Left ventricle myocardium inferior (tissue), 1 donor: ENCODE results near the gene JAM3. TPM values are rescaled to one million over a fixed set of nuclear protein-coding genes. Genes with fewer than 3 reads are reported as not detected.

Experiments used
- DNase-seq: peaks from one replicate; pipeline ENCODE4 v3.0.0-alpha.2; 2020
- H3K27ac ChIP-seq: fragments of 200-600 bp; replicated peaks from 2 replicates; pipeline ENCODE4 v1.8.0; 2021
- H3K27me3 ChIP-seq: fragments of 200-600 bp; 2 replicates; pipeline ENCODE4 v1.8.0; 2021; ENCODE audit warnings: low read depth
- H3K36me3 ChIP-seq: fragments of 200-600 bp; 2 replicates; pipeline ENCODE4 v1.8.0; 2021
- H3K4me1 ChIP-seq: fragments of 200-600 bp; 2 replicates; pipeline ENCODE4 v1.8.0; 2021
- H3K4me3 ChIP-seq: fragments of 200-600 bp; 2 replicates; pipeline ENCODE4 v1.8.0; 2021; ENCODE audit warnings: mild to moderate bottlenecking, moderate library complexity
- H3K9me3 ChIP-seq: fragments of 200-600 bp; replicated peaks from 2 replicates; pipeline ENCODE4 v1.8.0; 2021
- intact Hi-C: fragments of 100-400 bp; cut with micrococcal nuclease; formaldehyde crosslinking; loops from one replicate; pipeline ENCODE4 v1.11.0; 2022
- total RNA-seq: library from RNA; stranded (reverse); fragmentation: NEBNext Ultra II Directional; extraction: Animal tissue kit (Norgen Biotek cat#: 25700); gene quantifications from one replicate; pipeline ENCODE4 v1.2.1, GENCODE V29; 2021
- TF ChIP-seq, protein P1 (sequence below): fragments of 200-600 bp; IDR thresholded peaks from 2 replicates; pipeline ENCODE4 v1.8.0; 2021; ENCODE audit warnings: antibody characterized with exemption, mild to moderate bottlenecking, borderline replicate concordance
- donor health status: DM: no; HTN: yes; CAD: no; lungs with severe emphysema.

The JAM3 gene
- total RNA-seq, 1 donor from 2014 or later: 36.2 TPM

DNA sequence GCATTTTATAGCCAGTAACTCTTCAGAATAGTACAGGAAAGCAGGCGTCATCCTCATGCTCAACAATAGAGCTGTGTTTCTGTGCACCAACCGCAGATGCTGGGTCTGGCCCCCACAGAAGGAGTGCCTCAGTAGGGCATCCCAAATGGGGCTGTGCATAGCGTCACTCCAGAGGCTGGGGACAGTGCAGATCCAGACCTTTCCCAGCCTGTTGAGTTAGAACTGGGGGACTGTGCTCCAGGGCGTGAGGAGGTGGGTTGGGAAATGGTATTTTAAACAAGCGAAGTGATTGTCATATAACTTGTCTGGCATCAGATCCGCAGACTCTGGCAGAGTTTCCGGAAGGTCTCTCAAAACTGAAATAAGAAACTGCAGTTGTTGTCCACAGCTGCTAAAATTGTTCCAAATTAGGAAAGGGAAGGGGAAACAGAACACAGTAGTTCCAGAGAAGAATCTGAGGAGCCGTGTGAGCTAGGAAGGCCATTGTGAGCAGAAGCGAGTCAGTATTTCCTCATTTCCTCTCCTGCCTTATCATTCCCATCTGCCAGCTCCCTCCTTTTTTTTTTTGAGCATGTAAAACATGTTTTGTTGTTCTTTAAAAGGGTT is 52.2 kb downstream of the JAM3 start:
- no peaks in the 10 kb centered on the region for H3K36me3 ChIP-seq
- no peaks in the 10 kb centered on the region for H3K9me3 ChIP-seq
- TF ChIP-seq, protein P1, sequence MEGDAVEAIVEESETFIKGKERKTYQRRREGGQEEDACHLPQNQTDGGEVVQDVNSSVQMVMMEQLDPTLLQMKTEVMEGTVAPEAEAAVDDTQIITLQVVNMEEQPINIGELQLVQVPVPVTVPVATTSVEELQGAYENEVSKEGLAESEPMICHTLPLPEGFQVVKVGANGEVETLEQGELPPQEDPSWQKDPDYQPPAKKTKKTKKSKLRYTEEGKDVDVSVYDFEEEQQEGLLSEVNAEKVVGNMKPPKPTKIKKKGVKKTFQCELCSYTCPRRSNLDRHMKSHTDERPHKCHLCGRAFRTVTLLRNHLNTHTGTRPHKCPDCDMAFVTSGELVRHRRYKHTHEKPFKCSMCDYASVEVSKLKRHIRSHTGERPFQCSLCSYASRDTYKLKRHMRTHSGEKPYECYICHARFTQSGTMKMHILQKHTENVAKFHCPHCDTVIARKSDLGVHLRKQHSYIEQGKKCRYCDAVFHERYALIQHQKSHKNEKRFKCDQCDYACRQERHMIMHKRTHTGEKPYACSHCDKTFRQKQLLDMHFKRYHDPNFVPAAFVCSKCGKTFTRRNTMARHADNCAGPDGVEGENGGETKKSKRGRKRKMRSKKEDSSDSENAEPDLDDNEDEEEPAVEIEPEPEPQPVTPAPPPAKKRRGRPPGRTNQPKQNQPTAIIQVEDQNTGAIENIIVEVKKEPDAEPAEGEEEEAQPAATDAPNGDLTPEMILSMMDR: no peak
- intact Hi-C loops: no loop called here
- peaks cover 92% of the 10 kb centered on the region for H3K4me1 ChIP-seq
- DNase-seq: peak; percentile 30
- H3K4me3 ChIP-seq: peak overlapping the region; percentile 53
- H3K27ac ChIP-seq: peak overlapping the region; percentile 92
- H3K27me3 ChIP-seq: no peaks in the 10 kb centered on the region

DNA sequence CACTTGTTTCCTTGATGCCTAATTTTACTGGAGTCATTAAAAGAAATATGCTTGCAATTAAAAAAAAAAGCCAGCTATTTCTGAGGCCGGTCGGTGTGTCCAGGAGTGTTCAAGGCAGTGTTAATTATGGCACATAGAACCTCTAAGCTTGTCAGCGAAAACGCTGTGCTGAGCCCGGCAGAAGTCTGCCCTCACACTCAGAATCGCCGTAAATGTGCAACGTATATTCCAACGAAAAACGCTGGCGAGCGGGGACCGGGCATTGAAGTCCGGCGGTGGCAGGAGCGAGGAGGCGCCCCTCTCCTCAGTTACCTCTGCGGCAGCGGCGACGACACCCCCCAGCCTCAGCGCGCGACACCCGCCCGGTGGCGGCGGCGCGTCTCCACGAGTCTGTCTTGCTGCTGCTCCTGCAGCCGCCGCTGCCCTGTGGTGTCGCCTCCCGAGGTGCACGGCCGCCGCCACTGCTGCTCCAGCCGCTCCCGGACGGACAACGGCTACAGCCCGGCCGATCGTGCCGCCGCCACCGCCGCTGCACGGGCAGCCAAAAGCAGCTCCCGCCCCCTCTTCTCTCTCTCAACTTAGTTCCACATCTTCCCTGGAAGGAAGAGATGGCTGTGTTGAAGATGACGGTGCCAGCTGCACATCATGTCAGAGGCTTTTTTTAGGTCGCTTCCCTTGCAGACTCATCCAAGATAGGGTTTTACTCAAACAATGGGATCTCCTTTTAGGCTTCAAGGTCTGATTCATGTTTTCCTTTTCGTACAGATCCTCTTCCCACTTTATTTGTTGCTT is 56.0 kb downstream of the JAM3 start:
- Histone ChIP-seq H3K27me3 (no peaks in the 10 kb centered on the region), H3K9me3 (no peaks in the 10 kb centered on the region), H3K27ac (peak overlapping the region; percentile 92), H3K4me3 (peak overlapping the region; percentile 71), H3K36me3 (no peaks in the 10 kb centered on the region), H3K4me1 (peaks cover 71% of the 10 kb centered on the region)
- TF ChIP-seq, protein P1: peak; percentile 33
- intact Hi-C loops: no loop called here
- peak; percentile 62 for DNase-seq

DNA sequence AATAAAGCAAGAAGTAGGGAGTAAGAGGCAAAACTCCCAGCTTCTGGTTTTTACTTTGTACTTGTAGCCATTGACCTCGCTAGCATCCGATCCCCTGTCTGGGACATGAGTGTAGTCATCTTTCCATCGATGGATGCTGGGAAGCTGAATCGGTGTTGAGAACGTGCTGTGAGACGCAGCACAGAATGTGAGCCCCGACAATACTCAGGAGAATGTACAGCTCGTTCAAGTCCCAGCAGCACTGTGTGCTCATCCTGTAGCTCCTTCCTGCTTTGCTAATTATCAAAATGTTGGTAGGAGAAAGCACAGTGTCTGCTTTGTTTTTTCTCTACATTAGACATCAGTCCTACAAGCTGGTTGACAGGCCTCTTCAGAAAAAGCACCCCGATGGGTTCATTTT is 56.6 kb downstream of the JAM3 start:
- peak overlapping the region; percentile 92 for H3K27ac ChIP-seq
- no peaks in the 10 kb centered on the region for H3K9me3 ChIP-seq
- no peaks in the 10 kb centered on the region for H3K27me3 ChIP-seq
- peak overlapping the region; percentile 71 for H3K4me3 ChIP-seq
- no peak for DNase-seq
- no peaks in the 10 kb centered on the region for H3K36me3 ChIP-seq
- intact Hi-C loops: no loop called here
- TF ChIP-seq, protein P1: no peak
- peaks cover 65% of the 10 kb centered on the region for H3K4me1 ChIP-seq

DNA sequence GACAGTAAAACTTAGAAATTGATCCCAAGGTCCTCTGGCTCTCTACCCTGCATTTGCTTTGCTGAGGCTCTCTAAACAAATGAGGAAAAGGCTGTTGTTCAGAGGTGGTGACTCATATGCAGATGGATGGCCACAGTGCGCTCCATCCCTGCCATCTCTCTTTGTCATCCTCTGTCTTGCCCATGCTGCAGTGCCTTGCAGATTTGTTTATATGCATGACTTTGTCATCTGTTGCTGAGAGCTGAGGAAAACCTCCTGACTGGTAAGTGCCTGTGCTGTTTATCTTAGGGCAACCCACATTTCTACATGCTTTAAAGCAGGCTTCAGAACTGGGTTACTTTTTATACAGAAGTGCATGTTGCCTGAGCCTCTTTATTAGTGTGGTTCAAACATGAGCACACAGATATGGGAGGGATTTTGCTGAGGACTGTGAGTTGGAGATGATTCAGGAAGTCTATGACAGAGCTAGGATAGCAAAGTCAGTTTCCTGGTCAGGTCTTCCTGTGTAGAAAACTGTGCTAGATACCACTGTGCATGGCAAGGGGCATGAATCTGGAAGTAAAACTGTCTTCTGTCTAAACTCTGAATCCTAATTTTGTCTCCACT is 57.4 kb downstream of the JAM3 start:
- Histone ChIP-seq H3K9me3 (peaks cover 8% of the 10 kb centered on the region), H3K27me3 (no peaks in the 10 kb centered on the region), H3K27ac (peak overlapping the region; percentile 92), H3K36me3 (no peaks in the 10 kb centered on the region), H3K4me1 (peaks cover 57% of the 10 kb centered on the region), H3K4me3 (no peak overlapping the region)
- no peak for DNase-seq
- TF ChIP-seq, protein P1: no peak
- intact Hi-C loops: no loop called here

DNA sequence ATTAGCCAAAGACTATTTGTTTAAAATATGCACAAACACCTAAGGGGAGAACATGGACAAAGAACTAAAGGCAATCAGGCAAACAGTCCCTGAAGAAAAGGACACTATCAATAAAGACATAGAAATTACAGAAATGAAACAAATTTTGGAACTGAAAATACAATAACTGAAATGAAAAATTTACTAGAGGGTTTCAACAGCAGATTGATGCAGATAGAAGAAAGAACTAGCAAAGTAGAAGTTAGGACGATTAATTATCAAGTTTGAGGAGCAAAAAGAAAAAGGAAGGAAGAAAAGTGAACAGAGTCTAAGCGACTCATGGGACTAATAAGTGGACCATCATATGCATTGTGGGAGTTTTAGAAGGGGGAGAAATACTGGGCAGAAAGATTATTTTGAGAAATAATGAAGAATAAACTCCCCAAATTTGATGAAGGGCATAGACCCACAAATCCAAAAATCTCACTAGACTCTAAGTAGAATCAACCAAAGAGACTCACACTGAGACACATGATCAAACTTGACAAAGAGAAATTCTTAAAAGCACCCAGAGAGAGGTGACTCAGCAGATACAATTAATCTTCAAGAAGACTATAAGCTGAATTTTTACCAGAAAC is 62.9 kb downstream of the JAM3 start:
- intact Hi-C loops: loop anchor here (10.0 kb wide), 1 partner anchor 207 kb away; no protein-coding TSS in a partner anchor
- H3K27ac ChIP-seq: no peak overlapping the region
- no peak for DNase-seq
- H3K4me1 ChIP-seq: peaks cover 2% of the 10 kb centered on the region
- peaks cover 16% of the 10 kb centered on the region for H3K36me3 ChIP-seq
- no peaks in the 10 kb centered on the region for H3K27me3 ChIP-seq
- H3K4me3 ChIP-seq: no peak overlapping the region
- TF ChIP-seq, protein P1: no peak
- H3K9me3 ChIP-seq: peaks cover 41% of the 10 kb centered on the region
